GM19351 (cell line): Measurements from ENCODE around the gene ARRB1.
"Not testable (repeated sequence)": the region's sequence is repeated elsewhere in the genome, so short reads cannot be mapped to it uniquely, and the experiment has no call there.

Experiments used
- ATAC-seq: cut with Tn5 transposase; IDR thresholded peaks from one replicate; pipeline ENCODE4 v1.9.1; 2021; ENCODE audit warnings: mild to moderate bottlenecking, moderate library complexity; ENCODE audit not compliant: unreplicated experiment

Gene ARRB1

GRCh38 chr11:75277991-75278790 lies 73.3 kb downstream of the ARRB1 start:
- no peak for ATAC-seq

- no peak for ATAC-seq
Observed at GRCh38 chr11:75277211-75277805, 74.2 kb downstream of the ARRB1 start.

DNA sequence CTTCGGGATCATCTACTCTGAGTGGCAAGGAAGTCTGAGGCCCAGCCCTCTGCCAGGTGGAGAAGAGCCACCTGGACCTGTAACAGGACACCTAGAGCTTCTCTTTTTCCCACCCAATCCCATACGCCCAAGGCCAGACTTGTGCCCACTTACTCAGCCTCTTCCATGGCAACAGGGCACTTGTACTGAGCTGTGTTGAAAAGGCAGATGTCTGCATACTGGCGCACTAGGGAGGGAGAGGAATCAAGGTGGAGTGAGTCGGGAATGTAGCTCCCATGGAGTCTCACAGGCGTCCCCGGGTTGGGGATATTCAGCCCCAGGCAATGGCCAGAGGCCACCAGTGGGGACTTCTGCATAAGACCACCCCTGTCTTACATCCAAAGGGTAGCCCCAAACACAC lies 74.8 kb downstream of the ARRB1 start:
- ATAC-seq: no peak

GRCh38 chr11:75276186-75276585 lies 75.3 kb downstream of the ARRB1 start:
- no peak for ATAC-seq

GRCh38 chr11:75275581-75275980 lies 75.9 kb downstream of the ARRB1 start:
- ATAC-seq: no peak

DNA sequence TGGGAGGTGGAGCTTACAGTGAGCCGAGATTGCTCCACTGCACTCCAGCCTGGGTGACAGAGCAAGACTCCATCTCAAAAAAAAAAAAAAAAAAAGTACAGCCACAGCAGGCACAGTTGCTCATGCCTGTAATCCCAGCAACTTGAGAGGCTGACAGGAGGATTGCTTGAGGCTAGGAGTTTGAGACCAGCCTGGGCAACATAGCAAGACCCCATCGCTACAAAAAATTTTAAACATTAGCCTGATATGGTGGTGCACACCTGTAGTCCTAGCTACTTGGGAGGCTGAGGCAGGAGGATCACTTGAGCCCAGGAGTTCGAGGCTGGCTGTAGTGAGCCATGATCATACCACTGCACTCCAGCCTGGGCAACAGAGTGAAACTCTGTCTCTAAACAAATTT lies 76.7 kb downstream of the ARRB1 start:
- ATAC-seq: not testable (repeated sequence)

- ATAC-seq: no peak
Observed at GRCh38 chr11:75273411-75274391, 77.8 kb downstream of the ARRB1 start.

GRCh38 chr11:75272821-75273301 lies 78.6 kb downstream of the ARRB1 start:
- ATAC-seq: no peak

- no peak for ATAC-seq
Observed at GRCh38 chr11:75272391-75272790, 79.1 kb downstream of the ARRB1 start.

DNA sequence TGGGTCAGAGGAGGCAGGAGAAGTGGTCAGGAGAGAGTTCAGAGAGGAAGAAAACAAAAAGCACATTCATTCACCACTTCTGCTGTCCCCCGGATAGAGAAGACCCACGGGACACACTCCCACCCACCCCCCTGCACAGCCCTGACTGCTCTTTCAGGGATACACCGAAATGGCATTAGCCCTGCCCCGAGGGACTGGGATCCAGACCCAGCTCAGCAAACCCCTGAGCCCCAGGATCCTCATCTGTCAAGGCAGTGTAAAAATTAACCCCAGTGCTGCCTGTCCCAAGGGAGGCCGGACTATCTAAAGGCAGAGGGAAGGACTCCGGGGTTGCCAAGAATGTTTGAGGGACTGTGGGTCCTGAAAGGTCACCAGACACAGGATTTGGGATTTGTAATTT lies 79.7 kb downstream of the ARRB1 start:
- ATAC-seq: no peak

DNA sequence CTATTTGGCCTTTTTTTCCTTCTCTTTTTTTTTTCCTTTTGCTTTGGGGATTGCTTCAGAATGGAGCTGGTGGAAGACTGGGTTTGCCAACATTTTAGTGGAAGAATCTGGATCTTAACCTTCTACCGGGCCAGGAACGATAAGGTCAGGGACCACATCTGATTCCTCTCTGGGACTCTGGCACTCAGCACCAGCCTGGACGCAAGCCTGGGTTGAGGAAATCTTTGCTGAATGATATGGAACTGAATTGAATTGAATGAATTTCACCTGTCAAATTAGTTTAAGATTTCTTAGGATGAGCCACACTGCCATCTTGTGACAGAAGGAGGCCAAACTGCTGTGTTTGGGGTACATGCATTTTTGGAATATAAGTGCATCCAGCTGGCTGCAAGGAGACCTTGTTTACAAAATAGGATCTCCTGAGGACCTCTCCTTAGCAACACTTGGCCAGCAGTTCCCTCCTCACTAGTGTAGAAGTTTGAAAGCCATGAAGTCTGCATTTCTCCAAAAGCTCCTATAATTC lies 80.5 kb downstream of the ARRB1 start:
- ATAC-seq: no peak

- ATAC-seq: no peak
Observed at GRCh38 chr11:75269896-75270295, 81.6 kb downstream of the ARRB1 start.

DNA sequence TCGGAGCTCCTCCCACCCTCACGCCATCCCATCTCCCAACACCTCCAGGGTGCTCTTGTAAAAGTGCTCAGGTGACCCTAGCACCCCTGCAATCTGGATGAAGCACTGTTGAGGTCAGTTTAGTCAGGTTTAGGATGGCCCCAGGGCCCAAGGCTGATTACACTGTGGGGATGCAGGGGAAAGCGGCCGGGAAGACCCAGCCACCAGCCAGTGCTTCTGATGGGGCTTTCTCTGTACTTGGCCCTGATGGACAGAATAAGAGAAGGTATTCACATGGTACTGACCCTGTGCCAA lies 82.1 kb downstream of the ARRB1 start:
- no peak for ATAC-seq

DNA sequence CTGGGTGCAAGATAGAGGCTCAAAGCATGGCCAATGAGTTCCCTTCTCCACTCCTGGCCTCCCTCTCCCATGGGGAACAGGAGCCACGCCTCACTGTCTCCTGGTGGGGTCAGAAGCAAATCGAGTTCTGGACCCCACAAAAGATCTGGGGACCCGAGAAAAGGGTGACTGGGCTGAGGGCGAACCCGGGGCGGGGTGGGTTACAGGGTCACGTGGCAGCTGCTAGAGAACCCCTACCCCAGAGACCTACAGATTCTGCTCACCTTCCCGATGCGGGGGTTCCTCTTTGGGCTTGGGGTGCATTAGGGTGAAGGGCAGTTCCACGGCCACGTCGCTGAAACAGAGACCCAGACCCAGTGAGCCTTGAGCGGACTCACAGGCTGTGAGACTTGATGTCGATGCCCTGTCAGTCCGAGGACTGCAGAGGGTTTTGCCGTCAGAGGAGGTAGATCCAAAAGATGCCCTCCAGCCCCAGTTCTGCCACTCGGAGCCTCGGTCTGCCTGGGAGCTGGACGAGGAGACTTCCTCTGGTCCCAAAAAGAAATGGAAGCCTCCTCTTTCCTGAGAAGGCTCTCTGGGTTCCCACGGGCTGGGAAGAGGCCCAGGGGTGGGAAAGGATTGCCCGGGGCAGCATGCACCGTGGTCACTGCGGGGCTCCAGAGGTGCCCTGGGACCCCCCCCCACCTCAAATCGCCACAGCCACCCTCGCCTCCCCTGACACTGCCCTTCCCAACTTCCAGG lies 82.7 kb downstream of the ARRB1 start:
- no peak for ATAC-seq

- ATAC-seq: no peak
Observed at GRCh38 chr11:75267171-75267970, 84.1 kb downstream of the ARRB1 start.

GRCh38 chr11:75265851-75266531 lies 85.5 kb downstream of the ARRB1 start:
- no peak for ATAC-seq

DNA sequence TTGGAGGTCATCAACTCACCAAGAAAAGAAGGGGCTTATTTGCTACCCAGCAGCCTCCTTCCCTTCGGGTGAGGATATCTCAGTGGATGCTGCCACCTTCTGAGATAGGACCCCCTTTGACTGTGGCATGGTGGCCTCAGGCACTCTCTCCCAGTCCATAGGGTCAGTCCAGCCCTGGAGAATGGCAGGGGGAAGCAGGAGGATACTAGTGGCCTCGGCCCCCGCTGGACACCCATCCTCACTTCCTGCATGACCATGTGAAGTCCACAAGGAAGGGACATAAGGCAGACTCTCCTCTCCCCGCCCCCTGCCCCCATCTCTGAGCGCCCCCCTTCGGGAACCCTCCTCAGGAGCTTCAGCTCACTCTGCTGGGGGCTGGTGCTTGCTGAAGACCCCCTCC lies 86.5 kb downstream of the ARRB1 start:
- ATAC-seq: no peak

DNA sequence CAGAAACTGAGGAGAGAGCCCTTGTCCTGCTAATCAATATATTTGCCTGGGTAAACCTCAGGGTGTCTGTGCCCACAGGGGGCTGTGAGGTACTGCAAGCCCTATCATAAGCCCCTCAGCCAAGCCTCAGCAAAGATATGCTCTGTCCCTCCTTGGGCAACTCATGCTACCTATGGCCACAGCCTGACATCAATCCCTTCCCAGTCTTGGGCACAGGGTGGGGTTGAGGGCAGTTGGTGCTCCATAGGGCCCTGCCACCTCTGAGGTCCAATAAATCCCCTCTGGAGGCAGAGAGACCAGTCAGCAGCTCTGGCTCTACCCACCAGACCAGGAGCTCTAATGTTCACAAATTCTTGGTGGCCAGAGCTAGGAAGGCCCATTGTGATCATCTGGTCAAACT lies 87.1 kb downstream of the ARRB1 start:
- ATAC-seq: no peak

GRCh38 chr11:75263944-75264349 lies 87.5 kb downstream of the ARRB1 start:
- no peak for ATAC-seq
